GM12874 (cell line): ENCODE results near the gene TOM1.

Experiments
- CTCF ChIP-seq: IDR thresholded peaks from 2 replicates; pipeline ENCODE4 v1.5.1; 2011; ENCODE audit warnings: low read depth, mild to moderate bottlenecking, control low read depth, low read length, moderate library complexity; ENCODE audit not compliant: insufficient read depth

TOM1 gene

GRCh38 chr22:35343664-35344550 lies 44.2 kb downstream of the TOM1 start:
- TF ChIP-seq CTCF: no peak

GRCh38 chr22:35344956-35345690 lies 45.4 kb downstream of the TOM1 start:
- TF ChIP-seq CTCF: no peak

GRCh38 chr22:35345808-35346505 lies 46.3 kb downstream of the TOM1 start:
- TF ChIP-seq CTCF: no peak

- TF ChIP-seq CTCF: no peak
Measured at GRCh38 chr22:35346596-35347220, 47.0 kb downstream of the TOM1 start.

GRCh38 chr22:35347462-35347861 lies 47.8 kb downstream of the TOM1 start:
- no peak for TF ChIP-seq CTCF

- no peak for TF ChIP-seq CTCF
Measured at GRCh38 chr22:35348026-35348590, 48.4 kb downstream of the TOM1 start.
